Cardiac septum (tissue), 1 donor: ENCODE measurements around the gene HARS2. TPM values are rescaled to one million over a fixed set of nuclear protein-coding genes. Genes with fewer than 3 reads are reported as not detected.
A peak's percentile ranks its signal among the peaks of the same experiment; 100 is the strongest.
"Not testable (repeated sequence)": the region's sequence is repeated elsewhere in the genome, so short reads cannot be mapped to it uniquely, and the experiment has no call there.

Experiments
- DNase-seq: peaks from one replicate; pipeline ENCODE4 v3.0.0-alpha.2; 2020; ENCODE audit warnings: low spot score
- intact Hi-C: fragments of 100-400 bp; cut with DNase I; formaldehyde crosslinking; loops from one replicate; pipeline ENCODE4 v1.14.0; 2022
- total RNA-seq: library from RNA; stranded (reverse); fragmentation: NEBNext Ultra II Directional; extraction: Animal tissue kit (Norgen Biotek cat#: 25700); gene quantifications from one replicate; pipeline ENCODE4 v1.2.1, GENCODE V29; 2021
- donor health status: DM: no; HTN: no; CAD: no.

Gene HARS2
- total RNA-seq, 1 donor from 2014 or later = 29.7 TPM

DNA sequence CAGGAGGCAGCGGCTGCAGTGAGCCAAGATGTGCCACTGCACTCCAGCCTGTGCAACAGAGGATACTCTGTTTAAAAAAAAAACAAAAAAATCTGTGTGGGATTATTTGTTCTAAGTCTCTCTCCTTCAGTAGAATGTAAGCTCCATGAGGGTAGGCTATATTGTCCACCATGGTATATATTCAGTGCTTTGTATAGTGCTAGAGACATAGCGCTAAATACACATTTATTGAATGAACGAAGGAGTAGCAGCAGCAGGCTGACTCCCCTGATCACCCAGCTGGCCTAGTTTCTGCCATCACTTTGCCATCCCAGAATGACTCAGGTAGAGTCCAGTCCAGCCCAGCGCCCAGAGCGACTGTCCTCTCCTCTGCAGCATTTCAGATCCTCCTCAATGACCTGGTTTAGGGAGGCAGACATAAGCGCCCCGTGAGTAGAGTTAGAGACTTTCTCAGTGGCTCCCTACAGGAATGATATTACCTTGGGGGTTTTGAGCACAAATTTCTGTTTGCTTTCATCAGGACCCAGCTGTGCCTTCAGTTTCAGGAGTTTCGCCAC lies 801 bp upstream of the HARS2 start:
- intact Hi-C loops = loop anchor here (2.0 kb wide), 2 partner anchors 44 to 126 kb away; partner anchors contain the start of genes APBB3, IK, NDUFA2 and SLC35A4

DNA sequence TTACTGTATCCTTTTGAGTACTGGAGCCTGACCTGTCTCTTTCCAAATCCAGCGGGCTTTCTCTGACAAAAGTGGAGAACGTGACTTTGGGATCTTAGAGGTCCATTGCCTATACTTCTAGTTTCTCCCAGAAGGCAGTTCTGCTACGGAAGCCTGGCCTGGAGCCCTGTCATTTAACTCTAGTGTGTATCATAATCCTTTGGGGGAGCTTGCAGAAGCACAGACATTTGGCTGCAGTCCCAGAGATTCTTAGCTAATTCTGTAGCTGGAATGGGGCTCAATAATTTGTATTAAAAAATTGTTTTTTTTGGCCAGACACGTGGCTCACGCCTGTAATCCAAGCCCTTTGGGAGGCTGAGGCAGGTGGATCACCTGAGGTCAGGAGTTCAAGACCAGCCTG lies 3.0 kb downstream of the HARS2 start:
- DNase-seq = no peak
- intact Hi-C loops = no loop called here

More for the DNA sequence above, 801 bp upstream of the HARS2 start:
- DNase-seq = no peak

DNA sequence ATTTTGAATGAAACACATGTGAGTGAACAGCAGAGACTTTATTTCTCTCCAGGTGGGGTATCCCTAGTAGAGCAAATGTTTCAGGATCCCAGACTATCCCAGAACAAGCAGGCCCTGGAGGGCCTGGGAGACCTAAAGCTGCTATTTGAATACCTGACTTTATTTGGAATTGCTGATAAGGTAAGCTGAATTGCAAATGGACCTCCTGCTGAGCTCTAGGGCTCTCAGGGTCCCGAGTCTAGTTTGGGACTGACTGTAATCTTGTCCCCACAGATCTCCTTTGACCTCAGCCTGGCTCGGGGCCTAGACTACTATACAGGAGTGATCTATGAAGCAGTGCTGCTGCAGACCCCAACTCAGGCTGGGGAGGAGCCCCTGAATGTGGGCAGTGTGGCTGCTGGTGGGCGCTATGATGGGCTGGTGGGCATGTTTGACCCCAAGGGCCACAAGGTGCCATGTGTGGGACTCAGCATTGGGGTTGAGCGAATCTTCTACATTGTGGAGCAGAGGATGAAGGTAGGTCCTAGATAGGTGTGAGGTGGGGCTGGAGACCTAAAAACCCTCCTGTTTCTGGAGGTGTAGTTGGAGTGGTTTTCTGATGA lies 5.7 kb downstream of the HARS2 start:
- no peak for DNase-seq
- intact Hi-C loops = no loop called here

DNA sequence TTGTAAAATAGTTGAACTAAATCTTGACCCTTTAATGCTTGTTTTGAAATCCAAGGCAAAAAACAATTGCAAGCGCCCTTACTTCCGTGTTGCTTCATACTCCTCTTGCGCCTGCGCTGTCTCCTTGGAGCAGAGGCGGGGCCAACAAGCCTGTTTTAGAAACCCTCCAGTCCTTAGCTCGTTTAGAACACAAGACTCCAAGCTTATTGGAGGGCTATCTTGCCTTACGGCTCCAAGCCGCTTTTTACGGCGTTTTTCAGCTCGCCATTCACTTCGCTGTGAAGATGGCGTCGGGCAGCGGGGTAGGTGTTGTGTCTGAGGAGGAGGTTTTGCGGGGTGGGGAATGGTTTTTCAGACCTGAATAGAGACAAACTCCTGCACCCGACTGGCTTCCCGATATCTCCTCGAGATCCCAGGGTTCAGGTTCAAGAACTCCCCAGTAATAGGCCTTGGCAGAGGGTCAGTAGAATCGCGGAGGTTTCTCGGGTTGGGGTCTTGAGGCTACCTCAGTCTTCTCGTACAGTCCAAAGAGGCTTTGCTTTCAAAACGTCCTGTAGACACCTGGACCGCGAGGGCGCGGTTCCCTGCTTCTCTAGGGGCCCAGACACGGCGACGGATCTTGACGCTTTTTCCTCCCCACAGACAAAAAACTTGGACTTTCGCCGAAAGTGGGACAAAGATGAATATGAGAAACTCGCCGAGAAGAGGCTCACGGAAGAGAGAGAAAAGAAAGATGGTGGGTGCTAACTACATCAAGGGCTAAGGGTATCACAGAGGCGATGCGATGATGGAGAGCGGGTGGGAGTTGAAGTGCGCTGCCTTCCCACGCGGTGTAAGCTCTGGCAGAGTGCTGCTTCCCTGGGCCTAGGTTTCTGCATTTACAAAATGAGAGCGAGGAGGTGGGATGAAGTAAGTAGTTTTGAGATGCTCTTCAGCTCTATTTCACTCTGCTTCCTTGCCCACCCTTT lies 9.2 kb downstream of the HARS2 start, which contains the start of gene ZMAT2:
ZMAT2 (plus strand) TSS at position 271 of the 968 bp plus-strand sequence; CDS start at position 285, 14 bp downstream.
- DNase-seq = peak; percentile 98
- intact Hi-C loops = no loop called here

DNA sequence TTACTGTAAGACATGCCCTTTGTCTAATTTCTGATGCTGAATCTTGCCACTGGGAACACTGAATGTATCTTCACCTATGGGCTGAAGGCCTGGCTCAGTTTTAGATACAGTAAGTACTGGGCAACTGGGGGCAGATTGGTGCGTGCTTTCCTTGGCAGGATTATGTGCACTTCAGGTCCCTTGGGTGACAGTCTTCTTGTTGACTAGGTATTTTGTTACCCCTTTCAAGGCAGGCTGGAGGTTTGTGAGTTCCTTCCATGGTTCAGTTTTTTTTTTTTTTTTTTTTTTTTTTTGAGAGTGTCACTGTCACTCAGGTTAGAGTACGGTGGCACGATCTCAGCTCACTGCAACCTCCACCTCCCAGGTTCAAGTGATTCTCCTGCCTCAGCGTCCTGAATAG lies 16.6 kb downstream of the HARS2 start:
- intact Hi-C loops = no loop called here
- no peak for DNase-seq

DNA sequence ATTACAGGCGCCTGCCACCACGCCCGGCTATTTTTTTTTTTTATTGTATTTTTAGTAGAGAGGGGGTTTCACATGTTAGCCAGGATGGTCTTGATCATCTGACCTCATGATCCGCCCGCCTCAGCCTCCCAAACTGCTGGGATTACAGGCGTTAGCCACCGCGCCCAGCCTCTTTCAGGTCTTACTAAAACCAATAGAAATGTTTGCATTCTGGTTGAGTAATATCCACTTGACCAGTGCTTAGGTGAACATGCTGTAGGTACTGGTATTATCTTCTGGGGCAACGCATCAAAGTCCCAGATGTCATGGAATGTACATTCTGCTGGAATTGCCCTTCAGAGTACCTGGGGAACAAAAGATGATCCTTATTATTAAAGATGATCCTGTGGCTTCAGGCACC lies 17.5 kb downstream of the HARS2 start:
- DNase-seq, intact Hi-C loops: not testable (repeated sequence)

DNA sequence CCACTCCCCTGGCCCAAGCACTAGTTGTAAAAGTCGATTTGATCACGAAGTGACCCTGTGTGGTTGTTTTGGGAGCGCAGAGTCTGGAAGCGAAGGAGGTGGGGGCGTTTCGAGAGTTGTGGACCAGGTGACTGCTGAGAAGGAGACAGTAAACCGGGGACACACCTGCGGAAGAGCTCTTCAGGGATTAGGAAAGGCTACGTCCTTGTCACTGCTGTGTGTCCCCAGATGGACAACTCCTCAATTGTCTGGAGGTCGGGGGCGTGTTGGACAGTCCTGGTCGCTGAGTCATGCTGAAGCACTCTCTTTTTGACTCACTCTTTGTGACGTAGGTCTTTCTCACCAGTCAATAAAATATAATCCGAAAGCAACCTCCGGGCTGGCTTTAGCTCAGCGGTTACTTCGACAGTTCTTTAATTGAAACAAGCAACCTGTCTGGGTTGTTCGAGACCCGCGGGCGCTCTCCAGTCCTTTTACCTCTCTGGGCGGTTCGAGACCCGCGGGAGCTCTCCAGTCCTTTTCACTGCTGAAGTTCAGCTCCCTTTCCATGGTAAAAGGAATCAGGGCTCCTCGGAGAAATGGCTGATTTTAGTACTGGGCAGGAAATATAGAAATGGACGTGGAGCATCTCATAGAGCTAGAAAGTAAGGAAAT lies 19.8 kb downstream of the HARS2 start:
- intact Hi-C loops = loop anchor here (5.0 kb wide), 1 partner anchor 339 kb away; no protein-coding TSS in a partner anchor
- peak; percentile 90 for DNase-seq

DNA sequence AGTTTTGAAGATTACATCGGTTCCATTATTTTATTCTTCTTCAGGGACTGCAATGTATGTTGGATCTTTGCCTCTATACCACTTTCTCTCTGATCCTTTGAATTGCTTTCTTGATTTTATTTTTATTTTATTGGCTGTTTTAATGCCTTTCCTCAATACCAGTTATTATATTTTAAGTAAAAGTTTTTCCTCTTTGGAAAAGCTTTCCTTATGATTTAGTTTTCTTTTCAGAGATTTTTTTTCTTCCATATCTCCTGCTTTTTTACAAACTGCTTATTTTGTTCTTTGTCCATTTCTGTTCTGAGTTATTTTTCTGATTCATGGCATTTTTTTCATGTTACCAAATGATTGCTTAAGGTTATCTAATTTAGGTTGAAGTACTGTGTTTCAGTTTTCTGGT lies 20.5 kb downstream of the HARS2 start:
- intact Hi-C loops = loop anchor here (5.0 kb wide), 1 partner anchor 339 kb away; no protein-coding TSS in a partner anchor
- no peak for DNase-seq

DNA sequence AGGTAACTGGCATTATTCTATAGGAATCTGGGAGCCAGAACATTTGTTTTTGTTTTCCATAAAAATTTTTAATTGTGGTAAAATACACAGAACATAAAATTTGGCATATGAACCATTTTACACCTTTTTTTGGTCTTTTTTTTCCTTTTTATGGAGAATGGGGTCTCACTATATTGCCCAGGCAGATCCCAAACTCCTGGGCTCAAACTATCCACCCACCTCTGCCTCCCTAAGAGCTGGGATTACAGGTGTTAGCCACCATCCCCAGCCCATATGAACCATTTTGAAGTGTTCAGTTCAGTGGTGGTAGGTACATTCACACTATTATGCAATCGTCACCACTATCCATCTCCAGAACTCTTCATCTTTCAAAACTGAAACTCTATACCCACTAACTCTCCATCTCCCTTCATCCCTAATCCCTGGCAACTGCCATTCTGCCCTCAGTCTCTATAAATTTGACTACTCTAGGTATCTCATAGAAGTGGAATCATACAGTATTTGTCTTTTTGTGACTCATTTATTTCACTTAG lies 22.4 kb downstream of the HARS2 start:
- intact Hi-C loops = loop anchor here (5.0 kb wide), 1 partner anchor 341 kb away; no protein-coding TSS in a partner anchor
- DNase-seq = no peak

DNA sequence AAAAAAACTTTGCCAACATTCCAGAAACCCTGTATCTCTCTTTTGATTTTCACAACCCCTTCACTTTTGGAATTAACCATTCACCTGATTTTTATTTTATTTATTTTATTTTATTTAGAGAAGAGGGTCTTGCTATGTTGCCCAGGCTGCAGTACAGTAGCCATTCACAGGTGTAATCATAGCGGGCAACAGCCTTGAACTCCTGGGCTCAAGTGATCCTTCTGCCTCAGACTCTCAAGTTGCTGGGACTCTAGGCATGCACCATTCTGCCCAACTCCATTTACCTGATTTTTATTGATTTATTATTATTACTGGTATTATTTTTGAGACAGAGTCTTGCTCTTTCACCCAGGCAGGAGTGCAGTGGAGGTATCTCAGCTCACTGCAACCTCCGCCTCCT lies 25.0 kb downstream of the HARS2 start:
- DNase-seq, intact Hi-C loops: not testable (repeated sequence)

DNA sequence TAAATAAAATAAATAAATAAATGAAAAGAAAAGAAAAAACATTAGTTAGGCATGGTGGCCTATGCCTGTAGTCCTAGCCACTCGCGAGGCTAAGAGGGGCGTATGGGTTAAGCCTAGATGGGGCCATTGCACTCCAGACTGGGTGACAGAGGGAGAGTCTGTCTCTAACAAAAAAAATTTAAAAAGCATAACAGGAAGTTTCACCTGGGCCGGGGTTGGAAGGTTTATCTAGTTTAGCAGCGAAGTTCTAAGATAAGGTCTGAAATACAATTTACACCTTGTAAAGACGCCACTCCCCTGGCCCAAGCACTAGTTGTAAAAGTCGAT lies 27.0 kb downstream of the HARS2 start:
- intact Hi-C loops = no loop called here
- DNase-seq = no peak

DNA sequence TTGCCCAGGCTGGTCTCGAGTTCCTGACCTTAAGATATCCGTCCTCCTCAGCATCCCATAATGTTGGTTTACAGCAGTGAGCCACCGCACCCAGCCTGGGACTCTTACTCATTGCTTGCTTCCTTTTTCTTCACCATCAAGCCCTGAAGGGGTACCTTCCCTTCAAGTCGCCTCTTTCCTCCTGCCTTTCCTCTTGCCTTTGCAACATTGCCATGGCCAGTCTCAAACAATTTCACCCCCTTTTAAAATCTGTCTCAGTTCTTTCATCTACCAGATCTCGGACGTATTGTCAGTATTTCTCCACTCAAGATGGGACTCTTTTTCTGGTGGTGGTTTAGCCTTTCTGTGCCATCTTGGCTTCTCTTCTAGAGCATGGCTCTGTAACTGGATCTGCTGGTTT lies 29.5 kb downstream of the HARS2 start:
- intact Hi-C loops = not testable (repeated sequence)

DNA sequence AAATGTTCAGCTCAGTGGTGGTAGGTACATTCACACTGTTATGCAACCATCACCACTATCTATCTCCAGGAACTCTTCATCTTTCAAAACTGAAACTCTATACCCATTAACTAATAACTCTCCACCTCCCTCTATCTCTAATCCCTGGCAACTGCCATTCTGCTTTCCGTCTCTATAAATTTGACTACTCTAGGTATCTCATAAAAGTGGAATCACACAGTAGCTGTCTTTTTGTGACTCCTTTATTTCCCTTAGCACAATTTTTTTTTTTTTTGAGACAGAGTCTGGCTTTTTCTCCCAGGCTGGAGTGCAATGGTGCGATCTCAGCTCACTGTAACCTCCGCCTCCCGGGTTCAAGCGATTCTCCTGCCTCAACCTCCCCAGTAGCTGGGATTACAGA lies 30.1 kb downstream of the HARS2 start:
- DNase-seq = not testable (repeated sequence)

More for the DNA sequence above, 29.5 kb downstream of the HARS2 start:
- not testable (repeated sequence) for DNase-seq

DNA sequence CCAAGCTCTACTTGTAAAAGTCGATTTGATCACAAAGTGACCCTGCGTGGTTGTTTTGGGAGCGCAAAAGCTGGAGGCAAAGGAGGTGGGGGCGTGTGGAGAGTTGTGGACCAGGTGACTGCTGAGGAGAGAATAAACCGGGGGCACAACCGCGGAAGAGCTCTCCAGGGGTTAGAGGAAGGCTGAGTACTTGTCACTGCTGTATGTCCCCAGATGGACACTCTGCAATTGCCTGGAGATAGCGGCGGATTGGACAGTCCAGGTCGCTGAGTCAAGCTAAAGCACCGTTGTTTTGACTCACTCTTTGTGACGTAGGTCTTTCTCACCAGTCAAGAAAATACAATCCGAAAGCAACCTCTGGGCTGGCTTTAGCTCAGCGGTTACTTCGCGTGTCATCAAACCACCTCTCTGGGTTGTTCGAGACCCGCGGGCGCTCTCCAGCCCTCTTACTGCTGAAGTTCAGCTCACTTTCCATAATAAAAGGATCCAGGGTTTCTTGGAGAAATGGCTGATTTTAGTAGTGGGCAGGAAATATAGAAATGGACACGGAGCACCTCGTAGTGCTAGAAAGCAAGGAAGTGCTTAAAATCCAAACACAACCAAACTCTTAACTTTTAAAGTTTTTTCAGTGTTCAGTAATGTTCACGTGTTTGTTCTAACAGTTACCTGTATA lies 34.7 kb downstream of the HARS2 start:
- intact Hi-C loops = no loop called here
- DNase-seq = no peak

More for the DNA sequence above, 30.1 kb downstream of the HARS2 start:
- intact Hi-C loops = not testable (repeated sequence)

DNA sequence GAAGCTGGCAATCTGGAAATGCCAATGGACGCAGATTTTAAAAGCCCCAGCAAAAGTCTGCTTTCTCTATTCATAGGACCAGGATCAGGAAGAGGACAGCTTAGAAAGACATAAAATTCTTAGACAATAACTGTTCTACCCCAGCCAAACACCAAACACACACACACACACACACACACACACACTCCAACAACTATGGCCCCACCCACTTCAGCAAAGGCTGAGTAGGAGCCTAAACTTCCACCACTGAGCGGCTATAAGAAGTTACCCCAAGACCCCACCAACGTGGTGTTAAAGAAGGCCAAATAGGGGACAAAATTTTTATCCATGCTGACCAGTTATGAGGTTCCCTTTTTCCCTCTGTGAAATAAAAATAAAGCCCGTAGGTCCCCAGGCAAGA lies 41.8 kb downstream of the HARS2 start:
- intact Hi-C loops = no loop called here
- no peak for DNase-seq

DNA sequence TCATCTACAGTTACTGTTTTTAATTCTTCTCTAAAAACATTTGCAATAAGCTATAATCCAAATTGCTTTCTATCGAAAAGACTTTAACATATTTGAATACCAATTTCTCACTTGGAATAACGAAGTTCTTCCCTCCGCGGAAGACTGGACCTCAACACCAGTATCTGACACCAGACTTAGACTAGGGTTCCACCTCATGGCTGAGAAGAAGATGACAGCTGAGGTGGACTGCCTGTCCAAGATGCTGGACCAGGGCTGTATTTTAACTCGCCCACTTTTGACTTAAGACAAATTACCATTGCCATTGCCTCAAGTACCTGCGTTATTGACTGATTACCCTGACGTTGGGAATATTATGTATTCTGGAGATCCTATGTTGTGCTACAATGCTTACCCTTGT lies 43.1 kb downstream of the HARS2 start:
- intact Hi-C loops = no loop called here
- no peak for DNase-seq

DNA sequence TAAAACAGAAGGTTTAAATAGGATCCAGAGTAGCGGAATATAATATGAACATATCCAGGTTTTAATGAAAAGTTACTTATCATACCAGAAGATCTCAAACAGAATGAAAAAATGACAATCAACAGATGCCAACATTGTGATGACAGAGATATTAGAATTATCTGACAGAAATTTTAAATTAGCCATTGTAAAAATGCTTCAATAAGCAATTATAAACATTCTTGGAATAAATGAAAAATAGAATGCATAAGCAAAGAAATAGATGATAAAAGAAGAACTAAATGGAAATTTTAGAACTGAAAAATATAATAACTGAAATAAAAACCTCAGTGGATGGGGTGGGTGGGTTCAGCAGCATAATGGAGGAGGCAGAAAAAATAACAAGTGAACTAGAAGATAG lies 46.2 kb downstream of the HARS2 start:
- intact Hi-C loops = no loop called here

DNA sequence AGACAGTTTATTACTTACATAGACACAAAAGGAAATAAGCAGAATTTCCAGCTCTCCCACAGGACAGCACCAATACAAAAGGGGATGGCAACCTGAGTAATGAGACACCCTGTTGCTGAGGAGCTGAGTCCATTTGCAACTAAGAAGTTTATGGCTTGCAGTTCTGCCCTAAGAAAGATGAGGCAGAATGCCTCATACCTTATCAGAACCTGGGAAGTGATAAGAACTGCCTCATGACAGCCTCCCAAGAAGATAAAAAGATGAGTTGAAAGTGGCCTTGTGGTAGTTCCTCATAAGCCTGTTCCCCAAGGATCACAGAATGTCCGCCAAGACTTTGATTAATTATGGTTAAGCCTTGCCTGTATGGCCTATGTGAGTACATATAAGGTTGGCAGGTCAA lies 50.7 kb downstream of the HARS2 start:
- intact Hi-C loops = no loop called here
- no peak for DNase-seq

More for the DNA sequence above, 46.2 kb downstream of the HARS2 start:
- no peak for DNase-seq
